Right cardiac atrium (tissue), 5 donors: Measurements from ENCODE around the gene PALLD. TPM values are rescaled to one million over a fixed set of nuclear protein-coding genes. Genes with fewer than 3 reads are reported as not detected.

ENCODE experiments used
- ATAC-seq, 2 donors: fragments of 200-7000 bp; cut with Tn5 transposase; one replicate each; pipeline versions ENCODE4 v1.8.0 to v1.9.1; 2020; ENCODE audit warnings: moderate library complexity in 2 of 2, mild to moderate bottlenecking in 1 of 2
- DNase-seq, 3 donors: peaks; one replicate each; pipeline ENCODE4 v3.0.0-alpha.2; 2020
- H3K27ac ChIP-seq: one replicate; pipeline ENCODE4 v1.5.1; 2013; ENCODE audit warnings: mild to moderate bottlenecking, low read length, control low read depth, moderate library complexity
- H3K27me3 ChIP-seq: one replicate; pipeline ENCODE4 v1.6.1; 2013; ENCODE audit not compliant: control insufficient read depth, insufficient read depth
- H3K4me1 ChIP-seq: one replicate; pipeline ENCODE4 v1.6.1; 2013; ENCODE audit warnings: low read length; ENCODE audit not compliant: control insufficient read depth, insufficient read depth
- H3K4me3 ChIP-seq: one replicate; pipeline ENCODE4 v1.5.1; 2013; ENCODE audit warnings: low read length, control low read depth
- H3K9me3 ChIP-seq: one replicate; pipeline ENCODE4 v1.6.1; 2013; ENCODE audit warnings: low read length; ENCODE audit not compliant: control insufficient read depth
- WGBS: extraction: QIAGEN DNeasy Blood & Tissue Kit; methylation state at CpG from one replicate; pipeline ENCODE4 v1.1.7; 2013; 5-methylcytosine and 5-hydroxymethylcytosine counted together
- intact Hi-C, 4 donors: fragments of 100-400 bp; cut with DNase I; formaldehyde crosslinking; loops; one replicate each; pipeline versions ENCODE4 v1.11.0 to v1.14.0; 2022 to 2023
- polyA plus RNA-seq: library from polyadenylated mRNA; stranded (reverse); fragments of 200-250 nt; gene quantifications from one replicate; pipeline ENCODE4 v1.2.3, GENCODE V29; 2013
- total RNA-seq, 4 donors: library from RNA; stranded (reverse); fragmentation: NEBNext Ultra II Directional; extraction: Animal tissue kit (Norgen Biotek cat#: 25700); gene quantifications; one replicate each; pipeline ENCODE4 v1.2.1, GENCODE V29; 2021
- donor health status: healthy with polysubstance abuse.
- donor health status: DM: no; HTN: yes; CAD: no.
- donor health status: DM: no; HTN: no; CAD: no.
- donor health status: DM: no; HTN: yes; CAD: no; lungs with severe emphysema.
- donor health status: DM: yes; HTN: yes; CAD: no.

Gene PALLD
- total and polyA plus RNA-seq, 5 donors: 233 to 1,069 (median 717) TPM

DNA sequence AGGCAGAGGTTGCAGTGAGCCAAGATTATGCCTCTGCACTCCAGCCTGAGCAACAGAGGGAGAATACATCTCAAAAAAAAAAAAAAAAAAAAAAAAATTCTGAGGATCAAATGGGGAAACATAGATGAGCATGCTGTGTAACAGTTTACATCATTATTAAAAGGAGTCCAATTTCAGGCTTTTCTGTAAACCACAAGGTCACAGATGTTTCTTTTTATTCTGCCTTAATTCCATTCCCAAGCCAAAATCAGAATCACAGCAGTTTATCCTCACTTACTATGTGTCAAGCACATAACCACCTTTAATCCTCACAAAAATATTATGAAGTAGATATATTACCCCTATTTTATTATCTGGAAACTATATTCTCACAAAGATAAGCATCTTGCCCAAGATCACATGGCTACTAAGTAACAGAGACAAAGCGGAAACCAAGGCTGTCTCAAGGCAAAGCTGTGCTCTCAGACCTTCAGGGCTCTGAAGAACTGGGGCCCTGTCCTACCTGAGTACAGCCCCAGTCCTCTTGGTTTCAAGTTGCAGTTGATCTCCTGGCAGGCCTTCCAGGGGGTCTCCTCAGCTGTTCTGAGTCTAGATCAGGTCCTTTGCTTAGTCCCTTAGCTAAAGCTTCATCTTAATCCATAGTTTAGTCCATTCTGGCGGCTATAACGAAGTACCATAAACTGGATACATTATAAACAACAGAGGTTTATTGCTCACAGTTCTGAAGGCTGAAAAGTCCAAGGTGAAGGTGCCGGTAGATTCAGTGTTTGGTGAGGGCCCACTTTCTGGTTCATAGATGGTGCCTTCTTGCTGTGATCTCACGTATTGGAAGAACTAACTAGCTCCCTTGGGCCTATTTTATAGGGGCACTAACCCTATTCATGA is 141.3 kb downstream of the PALLD start:
- WGBS: 77% methylated on average over 5 of the region's 5 CpGs

DNA sequence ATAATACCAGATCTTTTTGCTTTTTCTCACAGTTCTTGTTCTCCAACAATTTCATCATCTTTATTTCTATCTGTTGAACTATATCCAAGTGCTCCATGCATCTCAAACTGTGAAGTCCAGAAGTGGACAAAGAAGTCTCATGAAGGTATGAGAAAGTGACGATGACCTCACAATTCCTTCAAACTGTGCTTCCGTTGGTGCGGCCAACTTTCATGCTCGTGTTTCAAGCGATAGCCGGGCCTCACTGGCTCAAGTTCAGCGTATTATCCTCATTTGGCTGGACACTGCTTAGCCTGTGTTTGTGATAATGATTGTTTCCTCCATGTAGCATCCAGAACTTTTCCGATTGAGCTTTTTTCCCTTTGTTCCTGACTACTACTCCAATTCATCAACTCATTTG is 143.1 kb downstream of the PALLD start:
- no peaks in the 10 kb centered on the region for H3K9me3 ChIP-seq
- H3K27ac ChIP-seq: no peak overlapping the region
- WGBS: 55% methylated on average over 8 of the region's 8 CpGs
- no peak overlapping the region for H3K4me3 ChIP-seq
- H3K4me1 ChIP-seq: peaks cover 6% of the 10 kb centered on the region
- peak; percentile 44 to 45 for ATAC-seq
- intact Hi-C loops: loop anchor here in 2 of 4 donors (10.0 kb wide), 1 partner anchor 55 kb away; no protein-coding TSS in a partner anchor
- H3K27me3 ChIP-seq: no peaks in the 10 kb centered on the region
- peak; percentile 63 to 82 (median 71) for DNase-seq

More for the DNA sequence above, 141.3 kb downstream of the PALLD start:
- Histone ChIP-seq H3K4me3 (no peak overlapping the region), H3K4me1 (peaks cover 7% of the 10 kb centered on the region), H3K27me3 (no peaks in the 10 kb centered on the region), H3K27ac (no peak overlapping the region), H3K9me3 (no peaks in the 10 kb centered on the region)
- intact Hi-C loops: loop anchor here in 2 of 4 donors (10.0 kb wide), 1 partner anchor 53 kb away; no protein-coding TSS in a partner anchor
- no peak for DNase-seq
- no peak for ATAC-seq

DNA sequence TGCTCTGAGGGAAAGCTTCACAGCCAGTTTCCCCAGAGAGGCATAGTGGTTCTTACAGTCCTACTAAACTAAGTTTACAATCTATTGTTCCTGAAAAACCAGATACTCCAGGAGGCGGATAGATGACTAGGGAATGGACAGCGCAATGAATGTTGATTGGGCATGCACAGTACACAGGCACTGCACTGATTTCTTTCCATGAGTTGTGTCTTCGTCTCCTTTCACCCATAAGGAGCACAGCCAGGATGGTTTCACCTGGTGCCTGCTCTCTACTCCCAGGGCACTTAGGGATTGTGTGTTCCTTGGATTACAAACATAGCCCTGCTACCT is 144.9 kb downstream of the PALLD start:
- 95% methylated on average over 3 of the region's 3 CpGs for WGBS
- DNase-seq: no peak
- no peaks in the 10 kb centered on the region for H3K9me3 ChIP-seq
- no peak overlapping the region for H3K4me3 ChIP-seq
- no peak for ATAC-seq
- H3K4me1 ChIP-seq: peaks cover 12% of the 10 kb centered on the region
- H3K27ac ChIP-seq: peak overlapping the region; percentile 25
- no peaks in the 10 kb centered on the region for H3K27me3 ChIP-seq
- intact Hi-C loops: no loop called here

DNA sequence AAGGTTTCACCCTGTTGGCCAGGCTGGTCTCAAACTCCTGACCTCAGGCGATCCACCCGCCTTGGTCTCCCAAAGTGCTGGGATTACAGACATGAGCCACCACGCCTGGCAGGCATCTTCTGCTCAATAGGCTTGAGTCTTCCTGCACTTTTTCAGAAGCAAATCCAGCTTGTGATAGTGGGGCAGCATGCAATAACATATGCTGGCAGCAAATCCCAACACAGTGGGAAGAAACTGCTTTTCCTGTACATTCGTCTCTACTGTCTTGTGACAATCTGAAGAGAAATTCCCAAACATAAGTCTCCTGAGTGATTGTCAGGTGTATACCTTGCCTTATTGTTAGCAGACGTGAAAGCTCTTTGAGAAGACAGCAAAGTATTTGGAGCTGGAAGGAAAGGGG is 145.7 kb downstream of the PALLD start:
- Histone ChIP-seq H3K4me3 (no peak overlapping the region), H3K27ac (no peak overlapping the region), H3K4me1 (peaks cover 10% of the 10 kb centered on the region), H3K27me3 (no peaks in the 10 kb centered on the region), H3K9me3 (no peaks in the 10 kb centered on the region)
- DNase-seq (no peak), ATAC-seq (no peak)
- intact Hi-C loops: no loop called here
- 85% methylated on average over 5 of the region's 5 CpGs for WGBS

DNA sequence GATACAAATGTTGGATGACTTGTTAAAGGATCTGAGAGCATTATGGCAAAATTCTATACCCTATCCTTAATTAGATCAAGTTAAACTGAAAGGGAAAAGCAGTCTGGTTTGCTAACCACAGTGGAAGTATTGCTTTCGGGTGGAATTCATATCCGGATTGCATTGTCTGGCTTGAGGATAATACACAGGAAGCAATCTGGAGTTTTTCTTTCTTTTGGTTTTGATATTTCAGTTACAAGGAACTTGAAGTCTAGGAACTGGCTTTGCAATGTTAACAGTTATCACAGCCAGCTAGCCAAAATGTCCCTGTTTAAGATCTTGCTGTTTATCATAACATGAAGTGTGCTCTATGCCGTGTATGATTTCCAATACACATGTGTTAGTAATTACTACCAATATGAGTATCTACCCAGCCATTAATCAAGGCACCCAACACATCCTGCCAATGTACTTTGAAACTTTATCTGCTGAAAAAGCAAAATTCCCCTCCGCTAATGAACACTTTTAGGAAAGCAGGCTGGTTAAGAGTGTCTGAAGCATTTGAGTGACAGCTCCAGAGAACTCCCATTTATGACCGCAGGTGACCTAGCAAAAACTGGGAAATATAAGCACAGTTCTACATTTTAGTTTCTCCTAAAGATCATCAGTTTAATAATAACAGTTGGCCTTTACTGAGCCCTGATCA is 146.4 kb downstream of the PALLD start:
- H3K27ac ChIP-seq: no peak overlapping the region
- H3K27me3 ChIP-seq: no peaks in the 10 kb centered on the region
- DNase-seq (no peak), ATAC-seq (no peak)
- H3K4me3 ChIP-seq: no peak overlapping the region
- H3K9me3 ChIP-seq: no peaks in the 10 kb centered on the region
- intact Hi-C loops: no loop called here
- WGBS: 34% methylated on average over 5 of the region's 5 CpGs
- peaks cover 10% of the 10 kb centered on the region for H3K4me1 ChIP-seq

DNA sequence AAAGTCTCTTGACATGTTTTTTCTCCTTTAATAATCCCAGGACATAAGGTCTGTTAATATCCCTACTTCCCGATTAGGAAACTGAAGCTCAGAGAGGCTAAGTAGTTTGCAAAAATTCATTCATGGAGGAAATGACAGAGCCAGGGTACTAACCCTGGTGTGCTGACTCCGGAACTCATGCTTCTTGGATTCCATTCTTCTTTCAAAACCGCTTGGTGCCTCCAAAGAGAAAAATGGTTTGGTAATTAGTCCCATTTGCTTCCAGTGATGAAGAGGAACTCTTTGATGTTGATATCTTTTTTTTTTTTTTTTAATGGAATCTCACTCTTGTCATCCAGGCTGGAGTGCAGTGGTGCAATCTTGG is 146.9 kb downstream of the PALLD start:
- no peak overlapping the region for H3K4me3 ChIP-seq
- WGBS: 88% methylated on average over 3 of the region's 3 CpGs
- no peak for DNase-seq
- peaks cover 10% of the 10 kb centered on the region for H3K4me1 ChIP-seq
- no peak overlapping the region for H3K27ac ChIP-seq
- H3K27me3 ChIP-seq: no peaks in the 10 kb centered on the region
- ATAC-seq: no peak
- H3K9me3 ChIP-seq: no peaks in the 10 kb centered on the region
- intact Hi-C loops: no loop called here

DNA sequence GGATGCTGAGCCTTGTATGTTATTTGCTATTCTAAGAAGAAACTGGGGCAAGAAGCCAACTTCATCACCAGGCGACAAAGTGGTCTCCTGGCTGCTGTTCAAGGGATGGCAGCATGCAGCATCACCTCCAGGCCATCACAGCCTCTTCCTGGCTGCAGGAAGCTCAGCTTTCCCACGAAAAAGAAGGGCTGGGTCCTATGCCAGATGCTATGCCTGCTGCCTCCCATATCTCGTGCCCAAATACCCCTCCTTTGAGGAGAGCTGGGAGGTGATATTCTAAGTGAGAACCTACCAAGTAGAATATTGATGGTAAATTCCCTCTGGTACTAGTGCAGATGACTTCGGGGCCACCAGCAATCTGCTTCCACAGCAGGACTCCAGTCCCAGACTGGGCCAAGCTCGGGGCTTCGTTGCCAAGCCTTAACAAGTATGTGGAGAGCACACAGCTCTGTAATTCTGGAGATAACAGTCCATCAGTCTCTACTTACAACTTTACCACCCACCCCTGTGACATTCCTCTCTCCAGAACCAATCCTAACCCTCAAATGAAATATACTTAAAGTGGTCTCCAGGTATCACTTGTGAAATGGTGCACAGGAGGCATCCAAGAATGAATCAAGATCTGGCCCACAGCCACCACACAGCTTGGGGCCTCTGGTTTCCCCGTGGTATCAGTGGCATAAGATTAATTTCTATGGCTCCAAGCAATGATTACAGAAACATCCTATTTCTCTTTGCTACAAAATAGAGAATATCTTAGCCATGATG is 149.3 kb downstream of the PALLD start:
- H3K4me1 ChIP-seq: peaks cover 10% of the 10 kb centered on the region
- WGBS: 44% methylated on average over 7 of the region's 7 CpGs
- DNase-seq (peak; percentile 25 to 75 (median 68)), ATAC-seq (peak; percentile 66 to 81)
- peak overlapping the region; percentile 84 for H3K27ac ChIP-seq
- H3K27me3 ChIP-seq: no peaks in the 10 kb centered on the region
- no peaks in the 10 kb centered on the region for H3K9me3 ChIP-seq
- H3K4me3 ChIP-seq: no peak overlapping the region
- intact Hi-C loops: no loop called here

DNA sequence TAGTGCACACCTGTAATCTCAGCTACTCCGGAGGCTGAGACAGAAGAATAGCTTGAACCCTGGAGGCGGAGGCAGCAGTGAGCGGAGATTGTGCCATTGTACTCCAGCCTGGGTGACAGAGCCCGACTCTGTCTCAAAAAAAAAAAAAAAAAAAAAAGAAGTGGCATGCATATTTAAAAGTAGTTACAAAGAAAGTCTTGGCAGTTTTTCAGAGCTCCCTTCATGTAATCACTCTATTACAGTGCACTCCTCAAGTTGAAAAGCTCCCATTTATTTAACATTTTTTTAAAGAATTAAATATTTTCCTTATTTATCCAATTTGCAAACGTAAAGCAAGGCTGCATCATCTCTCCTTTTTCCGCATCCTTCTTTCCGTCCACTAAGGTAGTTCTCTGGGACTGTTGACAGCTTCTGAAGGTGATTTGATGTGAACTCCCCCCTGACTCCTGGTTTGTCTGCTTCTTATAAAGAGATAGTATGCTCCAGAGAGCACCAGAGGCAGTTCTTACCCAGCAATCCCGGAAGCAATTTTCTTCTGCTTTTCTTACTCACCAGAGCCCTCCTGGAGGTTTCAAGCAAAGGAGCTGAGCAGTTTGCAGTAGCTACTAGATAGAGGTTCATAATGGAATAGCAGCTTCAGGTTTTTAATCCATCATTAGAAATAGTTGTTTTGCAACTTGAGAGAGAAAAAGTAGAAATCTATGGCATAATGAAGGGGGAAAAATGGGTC is 151.0 kb downstream of the PALLD start:
- ATAC-seq (no peak), DNase-seq (no peak)
- WGBS: 71% methylated on average over 8 of the region's 8 CpGs

DNA sequence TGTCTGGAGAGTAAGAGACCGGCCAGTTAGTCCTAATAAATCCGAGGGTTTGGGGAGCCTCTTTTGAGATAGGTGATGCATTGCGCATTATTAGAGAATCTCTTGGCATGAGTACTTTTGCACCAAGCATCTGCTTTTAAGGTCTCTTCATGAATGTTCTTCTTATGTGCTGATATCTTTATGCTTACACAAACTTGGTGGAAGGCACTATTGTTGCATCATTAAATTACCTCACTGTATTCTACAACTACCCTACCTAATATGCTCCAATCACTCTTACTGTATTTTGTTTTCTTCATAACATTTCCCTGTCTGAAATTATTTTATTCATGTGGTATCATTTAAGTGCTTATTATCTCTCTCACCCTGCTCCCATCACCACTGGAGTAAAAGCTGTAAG is 151.6 kb downstream of the PALLD start:
- ATAC-seq: no peak
- WGBS: 77% methylated on average over 3 of the region's 3 CpGs
- Histone ChIP-seq H3K27me3 (no peaks in the 10 kb centered on the region), H3K4me1 (peaks cover 10% of the 10 kb centered on the region), H3K27ac (no peak overlapping the region), H3K9me3 (no peaks in the 10 kb centered on the region), H3K4me3 (no peak overlapping the region)
- no peak for DNase-seq
- intact Hi-C loops: no loop called here

More for the DNA sequence above, 151.0 kb downstream of the PALLD start:
- intact Hi-C loops: no loop called here
- H3K27ac ChIP-seq: no peak overlapping the region
- H3K9me3 ChIP-seq: no peaks in the 10 kb centered on the region
- H3K4me3 ChIP-seq: no peak overlapping the region
- H3K27me3 ChIP-seq: no peaks in the 10 kb centered on the region
- peaks cover 10% of the 10 kb centered on the region for H3K4me1 ChIP-seq

DNA sequence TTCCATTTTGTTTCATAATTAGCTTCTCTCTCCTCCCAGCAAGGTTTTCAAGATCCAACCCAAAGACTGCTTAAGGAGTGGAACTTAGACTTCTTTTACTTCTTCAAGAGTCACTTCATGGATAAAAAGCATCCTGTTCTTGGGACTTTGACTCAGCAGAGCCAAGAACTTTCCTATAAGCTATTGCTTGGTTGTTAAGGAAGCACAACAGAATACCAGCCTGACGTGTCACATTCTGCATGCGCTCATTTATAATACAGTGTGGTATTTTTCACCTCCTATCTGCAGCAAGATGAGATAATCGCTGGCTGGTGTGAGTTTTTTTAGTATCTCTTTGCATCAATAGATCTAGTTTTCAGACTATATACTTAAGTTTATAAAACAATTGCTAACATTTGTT is 152.1 kb downstream of the PALLD start:
- Histone ChIP-seq H3K9me3 (no peaks in the 10 kb centered on the region), H3K4me1 (peaks cover 8% of the 10 kb centered on the region), H3K27ac (no peak overlapping the region), H3K27me3 (no peaks in the 10 kb centered on the region), H3K4me3 (no peak overlapping the region)
- 47% methylated on average over 3 of the region's 3 CpGs for WGBS
- no peak for ATAC-seq
- DNase-seq: no peak
- intact Hi-C loops: no loop called here
